K562 (cell line): ENCODE data around the gene ROBO2. TPM values are rescaled to one million over a fixed set of nuclear protein-coding genes. Genes with fewer than 3 reads are reported as not detected.

Experiments used
- ATAC-seq: fragments of 200-7000 bp; cut with Tn5 transposase; 3 replicates; pipeline ENCODE4 v1.9.1; 2020; ENCODE audit warnings: moderate library complexity
- BruUV-seq: library from RNA; stranded (reverse); fragments of 400-500 nt; replicated peaks from 2 replicates; lab custom pipeline; 2021; lab: Mats Ljungman, UMichigan
- CTCF ChIA-PET: fragments of 300-600 bp; formaldehyde crosslinking; extraction: SDS; loops from one replicate; lab custom pipeline; 2021; ENCODE audit warnings: low intra/inter-chr PET ratio; lab: Yijun Ruan, JAX
- POLR2A ChIA-PET: fragments of 300-600, 350-650 bp; sonication (Branson Sonifier 250); formaldehyde crosslinking; extraction: SDS; loops from one replicate; lab custom pipeline; 2021; ENCODE audit warnings: antibody characterized with exemption, inconsistent platforms; lab: Yijun Ruan, JAX
- DNase-seq, 4 experiments: peaks; one replicate each; pipeline versions ENCODE4 v3.0.0 to v3.0.0-alpha.2; 2011 to 2018; ENCODE audit warnings: low spot score in 3 of 4, mixed read lengths in 3 of 4; ENCODE audit errors: extremely low read depth in 1 of 4
- FAIRE-seq: peaks from 2 replicates; lab custom pipeline; 2011; peaks lifted over from hg19 to GRCh38; lab: Jason Lieb, UNC
- H2AFZ ChIP-seq: 2 replicates; pipeline ENCODE4 v1.6.0; 2011; ENCODE audit warnings: low read depth, low read length, control low read depth, inconsistent platforms
- H3K27ac ChIP-seq: fragments of 200-600 bp; 3 replicates; pipeline ENCODE4 v1.8.0; 2011; ENCODE audit warnings: low read depth, mild to moderate bottlenecking, control low read depth, inconsistent platforms, low read length, moderate library complexity, mixed read lengths; ENCODE audit errors: extremely low read depth
- H3K27me3 ChIP-seq, 2 experiments: fragments of 300-600 bp in 1 of 2; 2 replicates in 1 of 2; 3 replicates in 1 of 2; pipeline versions ENCODE4 v1.6.0 to v1.8.0; 2011; ENCODE audit warnings: inconsistent platforms in 2 of 2, low read length in 2 of 2, mild to moderate bottlenecking in 1 of 2, mixed read lengths in 1 of 2, moderate library complexity in 1 of 2; ENCODE audit not compliant: control insufficient read depth in 2 of 2, insufficient read depth in 2 of 2
- H3K36me3 ChIP-seq: fragments of 300-600 bp; 3 replicates; pipeline ENCODE4 v1.8.0; 2011; ENCODE audit warnings: mild to moderate bottlenecking, low read length, inconsistent platforms; ENCODE audit not compliant: control insufficient read depth, insufficient read depth
- H3K4me1 ChIP-seq, 2 experiments: fragments of 200-600 bp in 1 of 2; replicated peaks in 1 of 2; 2 replicates in 1 of 2; 3 replicates in 1 of 2; pipeline versions ENCODE4 v1.5.1 to v1.8.0; 2011; ENCODE audit warnings: inconsistent platforms in 2 of 2, low read length in 2 of 2, mild to moderate bottlenecking in 1 of 2, mixed read lengths in 1 of 2, moderate library complexity in 1 of 2; ENCODE audit not compliant: control insufficient read depth in 2 of 2, insufficient read depth in 2 of 2
- H3K4me2 ChIP-seq: 2 replicates; pipeline ENCODE4 v1.6.1; 2011; ENCODE audit warnings: low read length, control low read depth, inconsistent platforms, mixed read lengths; ENCODE audit not compliant: insufficient read depth
- H3K4me3 ChIP-seq: fragments of 200-600 bp; sonication (generic), shearing (Covaris generic); 2 replicates; pipeline ENCODE4 v1.5.1; 2016; ENCODE audit warnings: control low read depth, inconsistent platforms
- H3K79me2 ChIP-seq: fragments of 200-600 bp; 3 replicates; pipeline ENCODE4 v1.8.0; 2011; ENCODE audit warnings: low read length, inconsistent platforms; ENCODE audit not compliant: control insufficient read depth, insufficient read depth
- H3K9ac ChIP-seq, 2 experiments: 2 replicates each; pipeline versions ENCODE4 v1.6.0 to v1.6.1; 2011; ENCODE audit warnings: low read depth in 2 of 2, low read length in 2 of 2, control low read depth in 1 of 2, inconsistent platforms in 1 of 2, mild to moderate bottlenecking in 1 of 2, mixed read lengths in 1 of 2; ENCODE audit not compliant: insufficient read depth in 1 of 2
- H3K9me1 ChIP-seq: one replicate; pipeline ENCODE4 v1.6.0; 2011; ENCODE audit warnings: inconsistent platforms, mild to moderate bottlenecking, low read length, moderate library complexity; ENCODE audit not compliant: control insufficient read depth, insufficient read depth
- H3K9me3 ChIP-seq: replicated peaks from 2 replicates; pipeline ENCODE4 v1.5.1; 2011; ENCODE audit warnings: low read depth, low read length, inconsistent platforms; ENCODE audit not compliant: control insufficient read depth, insufficient read depth
- H4K20me1 ChIP-seq: replicated peaks from 2 replicates; pipeline ENCODE4 v1.6.1; 2011; ENCODE audit warnings: low read length, inconsistent platforms, mixed read lengths; ENCODE audit not compliant: control insufficient read depth, insufficient read depth
- JUNB ChIP-seq: fragments of 450-650 bp; formaldehyde crosslinking; conservative IDR thresholded peaks from 2 replicates; pipeline ENCODE4 v1.4.0; 2020; ENCODE audit warnings: mild to moderate bottlenecking
- JUND ChIP-seq, 2 experiments: IDR thresholded peaks; 2 replicates in 1 of 2; 3 replicates in 1 of 2; pipeline ENCODE4 v1.6.1; 2011; ENCODE audit warnings: borderline replicate concordance in 2 of 2, low read depth in 2 of 2, low read length in 2 of 2, improper control_type of control experiment in 1 of 2, missing biosample characterization in 1 of 2, missing genetic modification characterization in 1 of 2, missing genetic modification reagents in 1 of 2
- MYBL2 ChIP-seq, 2 experiments: fragments of 450-650 bp in 1 of 2; sonication (generic) in 1 of 2; formaldehyde crosslinking in 1 of 2; IDR thresholded peaks; 2 replicates each; pipeline versions ENCODE4 v1.6.1 to v1.8.1; 2017 to 2022; ENCODE audit warnings: borderline replicate concordance in 1 of 2, inconsistent platforms in 1 of 2, low read depth in 1 of 2, mild to moderate bottlenecking in 1 of 2, missing genetic modification reagents in 1 of 2, moderate library complexity in 1 of 2
- NBN ChIP-seq: fragments of 450-650 bp; IDR thresholded peaks from 2 replicates; pipeline ENCODE4 v1.6.1; 2016; ENCODE audit warnings: low read depth, mild to moderate bottlenecking
- PHF21A ChIP-seq: fragments of 450-650 bp; IDR thresholded peaks from 2 replicates; pipeline ENCODE4 v1.6.1; 2017; ENCODE audit warnings: low read depth, borderline replicate concordance
- RBM15 ChIP-seq: fragments of 200-400 bp; formaldehyde crosslinking; IDR thresholded peaks from 2 replicates; pipeline ENCODE4 v1.6.1; 2018; ENCODE audit warnings: mild to moderate bottlenecking, low read length, moderate library complexity; ENCODE audit not compliant: insufficient read depth
- SRF ChIP-seq, 2 experiments: fragments of 250-450, 450-650 bp in 1 of 2; sonication (Bioruptor Pico) in 1 of 2; sonication (generic) in 1 of 2; formaldehyde crosslinking; IDR thresholded peaks; 2 replicates each; pipeline versions ENCODE4 v1.5.0 to v1.5.1; 2020 to 2022; ENCODE audit warnings: mild to moderate bottlenecking in 1 of 2, missing genetic modification reagents in 1 of 2
- SRSF9 ChIP-seq: fragments of 200-400 bp; formaldehyde crosslinking; IDR thresholded peaks from 2 replicates; pipeline ENCODE4 v1.6.1; 2017; ENCODE audit warnings: low read depth, low read length, borderline replicate concordance
- TAF9B ChIP-seq: fragments of 450-650 bp; IDR thresholded peaks from 2 replicates; pipeline ENCODE4 v1.6.1; 2018; ENCODE audit warnings: mild to moderate bottlenecking; ENCODE audit not compliant: partially characterized antibody
- ZFPM2 ChIP-seq: fragments of 250-450 bp; sonication (Bioruptor Pico); IDR thresholded peaks from 2 replicates; pipeline ENCODE4 v1.5.1; 2022; ENCODE audit warnings: mild to moderate bottlenecking
- WGBS: fragments of 100-300 bp; shearing (Covaris generic); methylation state at CpG from one replicate; pipeline ENCODE4 v1.1.6; 2016; ENCODE audit warnings: low coverage, mixed read lengths; ENCODE audit not compliant: insufficient coverage; ENCODE audit errors: missing lambda C conversion rate; 5-methylcytosine and 5-hydroxymethylcytosine counted together
- in situ Hi-C: fragments of 300-500 bp; cut with MboI; formaldehyde crosslinking; loops from 4 replicates; pipeline ENCODE4 v1.15.0; 2018; ENCODE audit warnings: inconsistent platforms, mixed read lengths
- intact Hi-C: fragments of 100-400 bp; cut with micrococcal nuclease; formaldehyde crosslinking; loops from 2 replicates; pipeline ENCODE4 v1.14.2; 2022
- polyA plus RNA-seq, 8 experiments: library from polyadenylated mRNA; depleted of rRNA in 4 of 8; stranded (reverse) in 5 of 8; unstranded in 3 of 8; fragments of >200 nt; fragmentation: Nextera tagmentation in 2 of 8; fragmentation: Illumina TruSeq in 1 of 8; extraction: Ambion mirVana in 2 of 8; extraction: Trizol in 1 of 8; gene quantifications; 2 replicates each; pipeline versions ENCODE4 v1.2.1 to v1.2.3, GENCODE V29; 2011 to 2014; ENCODE audit warnings: inconsistent platforms in 1 of 8, missing spikeins in 1 of 8
- total RNA-seq, 7 experiments: library from RNA; depleted of rRNA in 6 of 7; stranded (reverse); fragments of >200 nt in 6 of 7; fragmentation: Illumina TruSeq in 2 of 7; extraction: Trizol in 2 of 7; gene quantifications; 2 replicates each; pipeline versions ENCODE4 v1.2.1 to v1.2.3, GENCODE V29; 2011 to 2021; ENCODE audit warnings: low replicate concordance in 1 of 7
- TF ChIP-seq, protein P1 (sequence below): fragments of 450-650 bp; IDR thresholded peaks from 2 replicates; pipeline ENCODE4 v1.6.1; 2017; ENCODE audit warnings: mild to moderate bottlenecking, moderate library complexity

ROBO2 gene
- total and polyA plus RNA-seq, 9 of the 15 experiments (the other 6 are each of a cell fraction or from before 2014, with no cell fraction given) = 0.84 to 3.0 (median 1.7) TPM

DNA sequence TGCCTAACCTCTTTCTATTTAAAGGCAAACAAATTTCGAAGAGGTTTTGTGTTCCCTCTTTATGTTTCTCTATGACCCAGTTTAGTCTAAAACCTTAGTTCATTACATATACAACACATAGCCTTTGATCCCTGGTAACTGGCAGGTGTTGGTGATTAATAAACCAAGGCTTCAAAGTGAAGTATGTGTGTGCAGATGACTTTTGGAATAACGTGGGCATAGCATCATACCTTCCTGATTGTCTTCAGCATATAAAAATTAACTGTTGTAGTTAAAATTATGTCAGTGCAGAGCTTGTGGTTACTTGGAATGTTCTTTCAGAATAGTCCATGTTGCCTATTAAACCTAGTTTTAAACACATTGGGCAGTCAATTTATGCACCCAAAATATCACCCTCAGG, 608.3 kb downstream of the ROBO2 start:
- Histone ChIP-seq H2AFZ (no peak overlapping the region), H3K79me2 (no peaks in the 10 kb centered on the region), H3K4me1 (no peaks in the 10 kb centered on the region), H3K36me3 (no peaks in the 10 kb centered on the region), H4K20me1 (no peaks in the 10 kb centered on the region), H3K27ac (no peak overlapping the region), H3K4me2 (no peak overlapping the region), H3K27me3 (no peaks in the 10 kb centered on the region), H3K9me1 (no peaks in the 10 kb centered on the region), H3K9me3 (no peaks in the 10 kb centered on the region), H3K4me3 (no peak overlapping the region), H3K9ac (no peak overlapping the region)
- in situ Hi-C loops (no loop called here), intact Hi-C loops (no loop called here)
- WGBS = 0% methylated on average over 2 of the region's 2 CpGs
- DNase-seq = no peak
- no peak for ATAC-seq
- ChIA-PET CTCF (no interaction called here), POLR2A (no interaction called here)
- FAIRE-seq = no peak
- BruUV-seq = no TSS peak
- no peak for TF ChIP-seq RBM15
- TF ChIP-seq SRSF9 = no peak
- no peak for TF ChIP-seq SRF (CRISPR knock-in tag; IDR thresholded peaks at IDR 0.05)
- TF ChIP-seq JUNB (CRISPR knock-in tag) = no peak
- no peak for TF ChIP-seq JUND (IDR thresholded peaks at IDR 0.05; ENCODE audit: borderline replicate concordance, low read depth, low read length)
- no peak for TF ChIP-seq JUND (tag; IDR thresholded peaks at IDR 0.05; ENCODE audit: borderline replicate concordance, low read depth, low read length)
- no peak for TF ChIP-seq MYBL2 (IDR thresholded peaks at IDR 0.05; ENCODE audit: low read depth)
- TF ChIP-seq MYBL2 (CRISPR knock-in tag; IDR thresholded peaks at IDR 0.05; ENCODE audit: borderline replicate concordance) = no peak
- no peak for TF ChIP-seq TAF9B
- no peak for TF ChIP-seq PHF21A
- no peak for TF ChIP-seq NBN
- no peak for TF ChIP-seq ZFPM2 (CRISPR knock-in tag)
- TF ChIP-seq, protein P1, sequence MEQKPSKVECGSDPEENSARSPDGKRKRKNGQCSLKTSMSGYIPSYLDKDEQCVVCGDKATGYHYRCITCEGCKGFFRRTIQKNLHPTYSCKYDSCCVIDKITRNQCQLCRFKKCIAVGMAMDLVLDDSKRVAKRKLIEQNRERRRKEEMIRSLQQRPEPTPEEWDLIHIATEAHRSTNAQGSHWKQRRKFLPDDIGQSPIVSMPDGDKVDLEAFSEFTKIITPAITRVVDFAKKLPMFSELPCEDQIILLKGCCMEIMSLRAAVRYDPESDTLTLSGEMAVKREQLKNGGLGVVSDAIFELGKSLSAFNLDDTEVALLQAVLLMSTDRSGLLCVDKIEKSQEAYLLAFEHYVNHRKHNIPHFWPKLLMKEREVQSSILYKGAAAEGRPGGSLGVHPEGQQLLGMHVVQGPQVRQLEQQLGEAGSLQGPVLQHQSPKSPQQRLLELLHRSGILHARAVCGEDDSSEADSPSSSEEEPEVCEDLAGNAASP = no peak
